HEK293 (cell line): Measurements from ENCODE around the gene PHYKPL.

Source experiments
- GLIS2 ChIP-seq: fragments of 450-650 bp; formaldehyde crosslinking; IDR thresholded peaks from 2 replicates; pipeline ENCODE4 v1.5.1; 2016; ENCODE audit warnings: missing biosample characterization, missing genetic modification characterization
- KLF10 ChIP-seq: fragments of 450-650 bp; IDR thresholded peaks from 2 replicates; pipeline ENCODE4 v1.5.1; 2018; ENCODE audit warnings: missing biosample characterization, mild to moderate bottlenecking, missing genetic modification characterization
- TSHZ1 ChIP-seq: fragments of 450-650 bp; formaldehyde crosslinking; IDR thresholded peaks from 2 replicates; pipeline ENCODE4 v1.5.1; 2016; ENCODE audit warnings: missing biosample characterization, missing genetic modification characterization, borderline replicate concordance
- ZFHX2 ChIP-seq: fragments of 450-650 bp; formaldehyde crosslinking; conservative IDR thresholded peaks from 2 replicates; pipeline ENCODE4 v1.5.1; 2016; ENCODE audit warnings: missing biosample characterization, missing genetic modification characterization
- ZNF10 ChIP-seq: fragments of 450-650 bp; formaldehyde crosslinking; IDR thresholded peaks from 2 replicates; pipeline ENCODE4 v1.5.1; 2017; ENCODE audit warnings: missing biosample characterization, missing genetic modification characterization
- ZNF114 ChIP-seq: fragments of 450-650 bp; formaldehyde crosslinking; IDR thresholded peaks from 2 replicates; pipeline ENCODE4 v1.5.0; 2017; ENCODE audit warnings: missing biosample characterization, missing genetic modification characterization
- ZNF121 ChIP-seq: fragments of 450-650 bp; formaldehyde crosslinking; IDR thresholded peaks from 2 replicates; pipeline ENCODE4 v1.5.1; 2016; ENCODE audit warnings: missing biosample characterization, missing genetic modification characterization
- ZNF133 ChIP-seq: fragments of 450-650 bp; formaldehyde crosslinking; IDR thresholded peaks from 2 replicates; pipeline ENCODE4 v1.5.1; 2016; ENCODE audit warnings: missing biosample characterization, missing genetic modification characterization
- ZNF324 ChIP-seq: fragments of 450-650 bp; formaldehyde crosslinking; IDR thresholded peaks from 2 replicates; pipeline ENCODE4 v1.5.1; 2016; ENCODE audit warnings: missing biosample characterization, missing genetic modification characterization
- ZNF341 ChIP-seq: fragments of 450-650 bp; formaldehyde crosslinking; IDR thresholded peaks from 2 replicates; pipeline ENCODE4; 2016; ENCODE audit warnings: low read depth, missing biosample characterization, missing genetic modification characterization
- ZNF513 ChIP-seq: fragments of 450-650 bp; IDR thresholded peaks from 2 replicates; pipeline ENCODE4 v1.5.1; 2018; ENCODE audit warnings: missing biosample characterization, missing genetic modification characterization
- ZNF654 ChIP-seq: fragments of 450-650 bp; formaldehyde crosslinking; IDR thresholded peaks from 2 replicates; pipeline ENCODE4 v1.5.1; 2016; ENCODE audit warnings: low read depth, missing biosample characterization, missing genetic modification characterization
- ZNF701 ChIP-seq: fragments of 450-650 bp; formaldehyde crosslinking; IDR thresholded peaks from 2 replicates; pipeline ENCODE4 v1.5.1; 2016; ENCODE audit warnings: missing biosample characterization, missing genetic modification characterization
- TF ChIP-seq, protein P1 (sequence below): fragments of 450-650 bp; formaldehyde crosslinking; IDR thresholded peaks from 2 replicates; pipeline ENCODE4 v1.5.1; 2016; ENCODE audit warnings: missing biosample characterization, missing genetic modification characterization
- TF ChIP-seq, protein P2 (sequence below): fragments of 450-650 bp; formaldehyde crosslinking; IDR thresholded peaks from 2 replicates; pipeline ENCODE4 v1.5.1; 2016; ENCODE audit warnings: missing biosample characterization, missing genetic modification characterization
- TF ChIP-seq, protein P3 (sequence below): fragments of 450-650 bp; IDR thresholded peaks from 2 replicates; pipeline ENCODE4 v1.5.1; 2018; ENCODE audit warnings: missing biosample characterization, mild to moderate bottlenecking, missing genetic modification characterization
- TF ChIP-seq, protein P4 (sequence below): fragments of 450-650 bp; formaldehyde crosslinking; IDR thresholded peaks from 2 replicates; pipeline ENCODE4 v1.5.1; 2016; ENCODE audit warnings: missing biosample characterization, missing genetic modification characterization

The PHYKPL gene

DNA sequence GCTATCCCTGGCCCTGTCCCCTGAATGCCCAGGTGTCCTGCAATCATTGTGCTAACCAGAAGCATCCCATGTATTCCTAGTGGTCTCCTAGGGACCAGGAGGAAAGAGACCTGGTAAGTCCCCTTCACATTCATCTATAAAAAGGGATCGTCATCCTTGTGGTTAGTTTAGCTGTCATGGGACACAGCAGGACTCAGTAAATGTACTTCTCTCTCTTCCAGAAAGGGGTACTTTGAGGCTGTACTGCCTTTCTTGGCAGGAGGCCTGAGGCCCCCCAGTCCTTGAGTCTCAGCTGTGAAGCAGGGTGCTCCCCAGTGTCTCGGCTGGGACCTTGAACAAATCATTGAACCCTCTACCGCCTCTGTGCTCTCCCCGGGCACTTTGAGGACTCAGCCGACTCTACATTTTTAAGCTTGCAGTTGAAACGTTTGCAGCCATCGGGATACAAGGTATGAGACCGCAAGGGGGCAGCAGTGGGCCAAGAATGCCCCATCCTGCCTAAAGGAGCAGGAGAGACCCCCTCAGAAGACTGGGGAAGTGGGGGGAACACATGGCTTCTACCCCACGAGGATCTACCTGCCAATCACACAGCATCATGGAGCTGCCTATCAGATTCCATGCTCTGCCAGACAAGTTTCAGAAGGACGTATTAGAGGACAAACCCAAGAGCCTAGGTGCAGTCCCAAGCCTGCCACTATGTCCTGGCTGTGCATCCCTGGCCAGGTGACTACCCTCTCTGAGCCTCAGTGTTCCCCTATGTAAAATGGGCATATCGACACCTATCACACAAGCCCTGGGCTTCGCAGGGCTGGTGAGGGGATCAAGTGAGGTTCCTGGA lies 2.4 kb upstream of the PHYKPL start (continued):
- TF ChIP-seq ZNF513 (tag by site-specific recombination) (no peak), KLF10 (tag by site-specific recombination) (no peak), ZNF121 (tag by site-specific recombination) (no peak), ZNF701 (tag by site-specific recombination) (no peak), GLIS2 (tag by site-specific recombination) (peak; percentile 64), ZNF324 (no peak), ZNF10 (tag by site-specific recombination) (no peak), ZNF341 (tag by site-specific recombination) (no peak), ZNF654 (peak; percentile 68), ZNF133 (no peak), TSHZ1 (tag by site-specific recombination) (no peak), ZNF114 (no peak), ZFHX2 (no peak)
- TF ChIP-seq, protein P1, sequence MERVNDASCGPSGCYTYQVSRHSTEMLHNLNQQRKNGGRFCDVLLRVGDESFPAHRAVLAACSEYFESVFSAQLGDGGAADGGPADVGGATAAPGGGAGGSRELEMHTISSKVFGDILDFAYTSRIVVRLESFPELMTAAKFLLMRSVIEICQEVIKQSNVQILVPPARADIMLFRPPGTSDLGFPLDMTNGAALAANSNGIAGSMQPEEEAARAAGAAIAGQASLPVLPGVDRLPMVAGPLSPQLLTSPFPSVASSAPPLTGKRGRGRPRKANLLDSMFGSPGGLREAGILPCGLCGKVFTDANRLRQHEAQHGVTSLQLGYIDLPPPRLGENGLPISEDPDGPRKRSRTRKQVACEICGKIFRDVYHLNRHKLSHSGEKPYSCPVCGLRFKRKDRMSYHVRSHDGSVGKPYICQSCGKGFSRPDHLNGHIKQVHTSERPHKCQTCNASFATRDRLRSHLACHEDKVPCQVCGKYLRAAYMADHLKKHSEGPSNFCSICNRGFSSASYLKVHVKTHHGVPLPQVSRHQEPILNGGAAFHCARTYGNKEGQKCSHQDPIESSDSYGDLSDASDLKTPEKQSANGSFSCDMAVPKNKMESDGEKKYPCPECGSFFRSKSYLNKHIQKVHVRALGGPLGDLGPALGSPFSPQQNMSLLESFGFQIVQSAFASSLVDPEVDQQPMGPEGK: peak; percentile 57; the same call in 1 of the 2 replicates
- TF ChIP-seq, protein P2, sequence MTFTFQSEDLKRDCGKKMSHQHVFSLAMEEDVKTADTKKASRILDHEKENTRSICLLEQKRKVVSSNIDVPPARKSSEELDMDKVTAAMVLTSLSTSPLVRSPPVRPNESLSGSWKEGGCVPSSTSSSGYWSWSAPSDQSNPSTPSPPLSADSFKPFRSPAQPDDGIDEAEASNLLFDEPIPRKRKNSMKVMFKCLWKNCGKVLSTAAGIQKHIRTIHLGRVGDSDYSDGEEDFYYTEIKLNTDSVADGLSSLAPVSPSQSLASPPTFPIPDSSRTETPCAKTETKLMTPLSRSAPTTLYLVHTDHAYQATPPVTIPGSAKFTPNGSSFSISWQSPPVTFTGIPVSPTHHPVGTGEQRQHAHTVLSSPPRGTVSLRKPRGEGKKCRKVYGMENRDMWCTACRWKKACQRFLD (tag by site-specific recombination): no peak
- TF ChIP-seq, protein P3, sequence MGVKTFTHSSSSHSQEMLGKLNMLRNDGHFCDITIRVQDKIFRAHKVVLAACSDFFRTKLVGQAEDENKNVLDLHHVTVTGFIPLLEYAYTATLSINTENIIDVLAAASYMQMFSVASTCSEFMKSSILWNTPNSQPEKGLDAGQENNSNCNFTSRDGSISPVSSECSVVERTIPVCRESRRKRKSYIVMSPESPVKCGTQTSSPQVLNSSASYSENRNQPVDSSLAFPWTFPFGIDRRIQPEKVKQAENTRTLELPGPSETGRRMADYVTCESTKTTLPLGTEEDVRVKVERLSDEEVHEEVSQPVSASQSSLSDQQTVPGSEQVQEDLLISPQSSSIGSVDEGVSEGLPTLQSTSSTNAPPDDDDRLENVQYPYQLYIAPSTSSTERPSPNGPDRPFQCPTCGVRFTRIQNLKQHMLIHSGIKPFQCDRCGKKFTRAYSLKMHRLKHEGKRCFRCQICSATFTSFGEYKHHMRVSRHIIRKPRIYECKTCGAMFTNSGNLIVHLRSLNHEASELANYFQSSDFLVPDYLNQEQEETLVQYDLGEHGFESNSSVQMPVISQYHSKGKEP (tag by site-specific recombination): no peak
- TF ChIP-seq, protein P4, sequence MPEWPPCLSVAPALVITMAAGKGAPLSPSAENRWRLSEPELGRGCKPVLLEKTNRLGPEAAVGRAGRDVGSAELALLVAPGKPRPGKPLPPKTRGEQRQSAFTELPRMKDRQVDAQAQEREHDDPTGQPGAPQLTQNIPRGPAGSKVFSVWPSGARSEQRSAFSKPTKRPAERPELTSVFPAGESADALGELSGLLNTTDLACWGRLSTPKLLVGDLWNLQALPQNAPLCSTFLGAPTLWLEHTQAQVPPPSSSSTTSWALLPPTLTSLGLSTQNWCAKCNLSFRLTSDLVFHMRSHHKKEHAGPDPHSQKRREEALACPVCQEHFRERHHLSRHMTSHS: no peak
